GM21737 (cell line): ENCODE data around the gene P4HB.
A peak's percentile ranks its signal among the peaks of the same experiment; 100 is the strongest.

Experiments used
- ATAC-seq: cut with Tn5 transposase; IDR thresholded peaks from one replicate; pipeline ENCODE4 v1.9.1; 2021; ENCODE audit warnings: mild to moderate bottlenecking, moderate library complexity; ENCODE audit not compliant: unreplicated experiment

The P4HB gene

GRCh38 chr17:81859906-81860755, at the start of gene P4HB:
TSS of gene P4HB (minus strand) at chr17:81860535. CDS start at chr17:81860471, 64 bp downstream.
- peak; percentile 0 for ATAC-seq

- ATAC-seq, result no peak
These were observed 48.9 kb upstream of the P4HB start for GRCh38 chr17:81909231-81909630.

- ATAC-seq, result no peak
These were observed 48.5 kb upstream of the P4HB start for GRCh38 chr17:81908793-81909192.

GRCh38 chr17:81907219-81908145, 47.1 kb upstream of the P4HB start:
- ATAC-seq, result no peak

GRCh38 chr17:81906476-81907218, 46.3 kb upstream of the P4HB start:
- ATAC-seq, result no peak

GRCh38 chr17:81905993-81906392, 45.7 kb upstream of the P4HB start:
- ATAC-seq, result no peak

GRCh38 chr17:81905424-81905875, 45.1 kb upstream of the P4HB start:
- no peak for ATAC-seq

- no peak for ATAC-seq
These were observed 44.5 kb upstream of the P4HB start for GRCh38 chr17:81904600-81905423.

- no peak for ATAC-seq
These were observed 43.7 kb upstream of the P4HB start for GRCh38 chr17:81903896-81904599.

- no peak for ATAC-seq
These were observed 43.1 kb upstream of the P4HB start for GRCh38 chr17:81903415-81903831.

- no peak for ATAC-seq
These were observed 42.5 kb upstream of the P4HB start for GRCh38 chr17:81902653-81903414.

- no peak for ATAC-seq
These were observed 41.8 kb upstream of the P4HB start, which contains the start of gene NPB for GRCh38 chr17:81902023-81902652. TSS of gene NPB (plus strand) at chr17:81902238. CDS start at chr17:81902278, 40 bp downstream.

GRCh38 chr17:81901167-81902022, 41.1 kb upstream of the P4HB start:
- ATAC-seq, result no peak

GRCh38 chr17:81900181-81900820, 40.0 kb upstream of the P4HB start:
- ATAC-seq, result no peak

- no peak for ATAC-seq
These were observed 39.3 kb upstream of the P4HB start for GRCh38 chr17:81899514-81900166.

- no peak for ATAC-seq
These were observed 38.5 kb upstream of the P4HB start for GRCh38 chr17:81898885-81899284.
